ENCODE data around the gene SPOCK1. TPM values are rescaled to one million over a fixed set of nuclear protein-coding genes. Genes with fewer than 3 reads are reported as not detected.

The SPOCK1 gene
- total RNA-seq, 1 donor = 231 TPM

- H2AFZ ChIP-seq (ENCODE audit: low read length) = no peak overlapping the region
- peaks cover 24% of the 10 kb centered on the region for H4K20me1 ChIP-seq (ENCODE audit: insufficient read depth, low read length)
- no peaks in the 10 kb centered on the region for H3K36me3 ChIP-seq (ENCODE audit: insufficient read depth, low read length)
- no peak overlapping the region for H3K27ac ChIP-seq (ENCODE audit: low read depth, low read length)
- H3K27me3 ChIP-seq (ENCODE audit: insufficient read depth, low read length) = no peaks in the 10 kb centered on the region
- H3K4me1 ChIP-seq (ENCODE audit: insufficient read depth, low read length) = peaks cover 21% of the 10 kb centered on the region
- DNase-seq (ENCODE audit: insufficient read length, low spot score, missing footprints) = no peak
- H3K9me3 ChIP-seq (ENCODE audit: low read depth, low read length) = no peaks in the 10 kb centered on the region
- peaks cover 30% of the 10 kb centered on the region for H3K79me2 ChIP-seq (ENCODE audit: insufficient read depth, low read length)
- no peak for TF ChIP-seq CTCF (IDR thresholded peaks at IDR 0.05; ENCODE audit: extremely low read depth, low read depth, low read length)
- no peak overlapping the region for H3K4me2 ChIP-seq (ENCODE audit: insufficient read depth, low read length)
- no peak overlapping the region for H3K4me3 ChIP-seq (ENCODE audit: insufficient read depth, low read length)
Measured at GRCh38 chr5:137359941-137360340, 139.2 kb downstream of the SPOCK1 start.

GRCh38 chr5:137357436-137357835 is 141.7 kb downstream of the SPOCK1 start:
- Histone ChIP-seq H3K79me2 (ENCODE audit: insufficient read depth, low read length) (peaks cover 30% of the 10 kb centered on the region), H3K9me3 (ENCODE audit: low read depth, low read length) (no peaks in the 10 kb centered on the region)

DNA sequence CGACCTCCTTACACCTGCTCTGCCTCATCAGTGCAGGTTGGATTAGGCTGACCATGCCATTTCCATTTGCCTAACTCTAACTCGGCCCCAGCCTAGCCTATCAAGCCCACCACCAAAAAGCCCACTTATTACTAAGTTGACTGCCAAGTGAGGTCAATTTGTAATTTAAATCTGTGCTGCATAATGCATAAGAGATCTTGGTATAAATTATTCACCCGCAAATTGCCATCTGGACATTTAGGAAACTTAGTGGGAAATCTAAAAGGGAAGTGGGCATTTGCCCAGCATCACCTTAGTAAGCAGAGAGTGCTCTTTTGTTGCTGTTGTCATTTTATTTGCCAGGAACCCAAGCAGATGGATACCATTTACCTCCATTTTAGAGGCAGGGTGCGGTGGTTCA is 143.0 kb downstream of the SPOCK1 start:
- peaks cover 30% of the 10 kb centered on the region for H3K79me2 ChIP-seq (ENCODE audit: insufficient read depth, low read length)
- no peak overlapping the region for H2AFZ ChIP-seq (ENCODE audit: low read length)
- TF ChIP-seq CTCF (IDR thresholded peaks at IDR 0.05; ENCODE audit: extremely low read depth, low read depth, low read length) = no peak
- H3K4me2 ChIP-seq (ENCODE audit: insufficient read depth, low read length) = no peak overlapping the region
- peaks cover 15% of the 10 kb centered on the region for H3K4me1 ChIP-seq (ENCODE audit: insufficient read depth, low read length)
- H3K27ac ChIP-seq (ENCODE audit: low read depth, low read length) = no peak overlapping the region
- peaks cover 37% of the 10 kb centered on the region for H4K20me1 ChIP-seq (ENCODE audit: insufficient read depth, low read length)
- H3K36me3 ChIP-seq (ENCODE audit: insufficient read depth, low read length) = no peaks in the 10 kb centered on the region
- no peaks in the 10 kb centered on the region for H3K27me3 ChIP-seq (ENCODE audit: insufficient read depth, low read length)
- no peaks in the 10 kb centered on the region for H3K9me3 ChIP-seq (ENCODE audit: low read depth, low read length)
- DNase-seq (ENCODE audit: insufficient read length, low spot score, missing footprints) = no peak
- no peak overlapping the region for H3K4me3 ChIP-seq (ENCODE audit: insufficient read depth, low read length)

More at GRCh38 chr5:137357436-137357835, 141.7 kb downstream of the SPOCK1 start:
- Histone ChIP-seq H3K4me3 (ENCODE audit: insufficient read depth, low read length) (no peak overlapping the region), H3K4me1 (ENCODE audit: insufficient read depth, low read length) (peaks cover 23% of the 10 kb centered on the region), H3K4me2 (ENCODE audit: insufficient read depth, low read length) (no peak overlapping the region), H3K27me3 (ENCODE audit: insufficient read depth, low read length) (no peaks in the 10 kb centered on the region), H4K20me1 (ENCODE audit: insufficient read depth, low read length) (peaks cover 32% of the 10 kb centered on the region), H3K36me3 (ENCODE audit: insufficient read depth, low read length) (no peaks in the 10 kb centered on the region), H3K27ac (ENCODE audit: low read depth, low read length) (no peak overlapping the region), H2AFZ (ENCODE audit: low read length) (no peak overlapping the region)
- TF ChIP-seq CTCF (IDR thresholded peaks at IDR 0.05; ENCODE audit: extremely low read depth, low read depth, low read length) = no peak
- DNase-seq (ENCODE audit: insufficient read length, low spot score, missing footprints) = no peak

DNA sequence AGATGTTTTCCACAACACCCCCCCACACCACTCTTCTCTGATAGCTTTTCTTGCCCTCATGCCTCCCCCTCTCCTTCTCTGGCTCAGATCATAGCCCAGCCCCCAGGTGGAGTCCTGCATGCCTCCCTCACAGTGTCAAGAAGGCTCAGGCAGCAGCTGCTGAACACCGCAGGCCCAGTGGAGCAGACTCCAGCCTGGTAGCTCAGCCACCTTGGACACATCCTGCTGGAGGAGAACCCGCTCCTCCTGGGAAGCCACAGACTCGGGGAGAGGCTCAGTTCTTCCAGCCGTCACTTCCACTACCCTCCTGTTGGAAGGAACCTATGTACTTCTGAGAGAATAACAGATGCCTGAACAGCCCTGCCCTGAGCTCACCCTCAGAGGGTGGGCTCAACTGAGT is 143.4 kb downstream of the SPOCK1 start:
- Histone ChIP-seq H3K27me3 (ENCODE audit: insufficient read depth, low read length) (no peaks in the 10 kb centered on the region), H3K4me3 (ENCODE audit: insufficient read depth, low read length) (no peak overlapping the region), H3K79me2 (ENCODE audit: insufficient read depth, low read length) (peaks cover 30% of the 10 kb centered on the region), H2AFZ (ENCODE audit: low read length) (no peak overlapping the region), H3K9me3 (ENCODE audit: low read depth, low read length) (no peaks in the 10 kb centered on the region), H3K36me3 (ENCODE audit: insufficient read depth, low read length) (no peaks in the 10 kb centered on the region), H4K20me1 (ENCODE audit: insufficient read depth, low read length) (peaks cover 37% of the 10 kb centered on the region), H3K4me2 (ENCODE audit: insufficient read depth, low read length) (no peak overlapping the region), H3K4me1 (ENCODE audit: insufficient read depth, low read length) (peaks cover 11% of the 10 kb centered on the region), H3K27ac (ENCODE audit: low read depth, low read length) (no peak overlapping the region)
- DNase-seq (ENCODE audit: insufficient read length, low spot score, missing footprints) = no peak
- no peak for TF ChIP-seq CTCF (IDR thresholded peaks at IDR 0.05; ENCODE audit: extremely low read depth, low read depth, low read length)
